ENCODE measurements around the gene RUNX3. TPM values are rescaled to one million over a fixed set of nuclear protein-coding genes. Genes with fewer than 3 reads are reported as not detected.

RUNX3 gene
- polyA plus RNA-seq, 3 donors, result 4.4 to 27.9 (median 6.7) TPM

DNA sequence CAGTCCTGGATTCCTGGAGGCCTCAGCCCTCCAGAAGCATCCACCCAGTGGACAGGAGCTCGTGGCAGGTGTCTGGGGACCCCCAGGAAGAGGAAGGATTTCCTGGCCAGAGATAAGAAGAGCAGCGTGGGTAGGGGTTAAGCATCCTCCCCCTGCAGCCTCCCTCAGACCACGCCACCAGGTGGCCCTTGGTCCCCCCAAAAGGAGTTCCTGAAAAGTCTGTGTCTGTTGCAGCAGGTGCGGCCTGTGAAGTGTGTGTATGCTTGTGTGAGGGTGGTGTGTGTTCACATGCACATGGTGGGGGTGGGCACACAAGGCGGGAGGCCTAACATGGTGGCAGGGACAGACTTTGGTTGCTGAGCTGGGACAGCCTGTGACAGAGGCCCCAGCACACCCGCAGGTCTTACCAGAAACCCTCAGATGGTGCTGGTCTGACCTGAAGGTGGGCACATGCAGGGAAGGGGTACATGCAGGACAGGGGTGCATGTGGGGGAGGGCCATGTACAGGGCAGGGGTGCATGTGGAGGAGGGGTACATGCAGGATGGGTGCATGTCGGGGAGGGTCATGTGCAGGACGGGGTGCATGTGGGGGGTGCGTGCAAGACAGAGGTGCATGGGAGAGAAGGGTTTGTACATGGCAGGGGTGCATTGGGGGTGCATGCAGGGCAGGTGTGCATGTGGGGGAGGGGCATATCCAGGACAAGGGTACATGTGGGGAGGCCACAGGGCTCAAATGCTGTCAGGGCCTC lies 18.2 kb upstream of the RUNX3 start:
- no peak for TF ChIP-seq CTCF (IDR thresholded peaks at IDR 0.05)
- no peak overlapping the region for H3K27ac Mint-ChIP-seq
- H3K4me3 Mint-ChIP-seq, result no peak overlapping the region
- no peak overlapping the region for H3K9ac ChIP-seq (ENCODE audit: insufficient read depth, low read length, poor library complexity, severe bottlenecking)
- H3K9me3 ChIP-seq (replicated peaks in 1 of 2; ENCODE audit: control insufficient read depth in 1 of 2, insufficient read depth in 1 of 2, low read length in 2 of 2), result no peaks in the 10 kb centered on the region
- peaks cover 0 to 3% of the 10 kb centered on the region in 2 donors for H3K4me1 ChIP-seq (ENCODE audit: control insufficient read depth in 1 of 2, insufficient read depth in 2 of 2, low read length in 2 of 2)
- no peaks in the 10 kb centered on the region for H3K79me2 ChIP-seq (ENCODE audit: insufficient read depth, low read length)
- no peaks in the 10 kb centered on the region for H3K27me3 ChIP-seq (ENCODE audit: control insufficient read depth in 2 of 2, insufficient read depth in 2 of 2, low read length in 2 of 2)
- no peaks in the 10 kb centered on the region for H4K20me1 ChIP-seq (ENCODE audit: insufficient read depth, low read length)
- no peaks in the 10 kb centered on the region for H3K9me3 Mint-ChIP-seq
- intact Hi-C loops (cut with micrococcal nuclease), result no loop called here
- H3K36me3 ChIP-seq (replicated peaks in 1 of 2; ENCODE audit: control insufficient read depth in 1 of 2, insufficient read depth in 2 of 2, low read length in 2 of 2), result no peaks in the 10 kb centered on the region
- peaks cover 5 to 10% (median 7%) of the 10 kb centered on the region in 3 donors for H3K27me3 Mint-ChIP-seq (ENCODE audit: low read depth in 3 of 3)
- no peak for DNase-seq
- H3K36me3 Mint-ChIP-seq, result no peaks in the 10 kb centered on the region
- no peak overlapping the region for H3K4me3 ChIP-seq (replicated peaks in 1 of 3; ENCODE audit: low read depth in 2 of 3, low read length in 3 of 3)
- no peak overlapping the region for H3K27ac ChIP-seq (ENCODE audit: low read depth in 1 of 2, low read length in 2 of 2)
- H2AFZ ChIP-seq (ENCODE audit: insufficient read depth, low read depth, low read length, poor library complexity, severe bottlenecking), result no peak overlapping the region
- peaks cover 7% of the 10 kb centered on the region for H3K4me1 Mint-ChIP-seq
- WGBS (ENCODE audit: insufficient coverage), result 89% methylated on average over 6 of the region's 9 CpGs
- H3K4me2 ChIP-seq (replicated peaks; ENCODE audit: extremely low read depth, low read length, poor library complexity, severe bottlenecking), result no peak overlapping the region

GRCh38 chr1:24946861-24947658 lies 17.0 kb upstream of the RUNX3 start:
- H3K4me2 ChIP-seq (replicated peaks; ENCODE audit: extremely low read depth, low read length, poor library complexity, severe bottlenecking), result no peak overlapping the region
- no peaks in the 10 kb centered on the region for H3K9me3 ChIP-seq (replicated peaks in 1 of 2; ENCODE audit: control insufficient read depth in 1 of 2, insufficient read depth in 1 of 2, low read length in 2 of 2)
- WGBS (ENCODE audit: insufficient coverage), result 94% methylated on average over 10 of the region's 13 CpGs
- H3K9ac ChIP-seq (ENCODE audit: insufficient read depth, low read length, poor library complexity, severe bottlenecking), result no peak overlapping the region
- no peaks in the 10 kb centered on the region for H3K36me3 ChIP-seq (replicated peaks in 1 of 2; ENCODE audit: control insufficient read depth in 1 of 2, insufficient read depth in 2 of 2, low read length in 2 of 2)
- no peaks in the 10 kb centered on the region for H3K4me1 ChIP-seq (ENCODE audit: control insufficient read depth in 1 of 2, insufficient read depth in 2 of 2, low read length in 2 of 2)
- Mint-ChIP-seq H3K4me1 (peaks cover 4% of the 10 kb centered on the region), H3K27ac (no peak overlapping the region), H3K27me3 (ENCODE audit: low read depth in 3 of 3) (peaks cover 5 to 8% (median 7%) of the 10 kb centered on the region in 3 donors), H3K36me3 (no peaks in the 10 kb centered on the region), H3K9me3 (no peaks in the 10 kb centered on the region), H3K4me3 (no peak overlapping the region)
- H4K20me1 ChIP-seq (ENCODE audit: insufficient read depth, low read length), result no peaks in the 10 kb centered on the region
- TF ChIP-seq CTCF (IDR thresholded peaks at IDR 0.05), result no peak
- H3K27ac ChIP-seq (ENCODE audit: low read depth in 1 of 2, low read length in 2 of 2), result no peak overlapping the region
- H2AFZ ChIP-seq (ENCODE audit: insufficient read depth, low read depth, low read length, poor library complexity, severe bottlenecking), result no peak overlapping the region
- H3K27me3 ChIP-seq (ENCODE audit: control insufficient read depth in 2 of 2, insufficient read depth in 2 of 2, low read length in 2 of 2), result no peaks in the 10 kb centered on the region
- H3K4me3 ChIP-seq (replicated peaks in 1 of 3; ENCODE audit: low read depth in 2 of 3, low read length in 3 of 3), result no peak overlapping the region
- no peak for DNase-seq
- intact Hi-C loops (cut with micrococcal nuclease), result no loop called here
- H3K79me2 ChIP-seq (ENCODE audit: insufficient read depth, low read length), result no peaks in the 10 kb centered on the region
